A549 (cell line): ENCODE data around the gene ANKDD1A.

Experiments used
- CHD2 ChIP-seq: fragments of 150-350 bp; IDR thresholded peaks from 2 replicates; pipeline ENCODE4 v1.6.1; 2014; ENCODE audit warnings: low read length; ENCODE audit not compliant: partially characterized antibody
- EP300 ChIP-seq, 2 experiments: fragments of >200 bp; sonication (Bioruptor Twin); formaldehyde crosslinking; IDR thresholded peaks; 2 replicates in 1 of 2; 3 replicates in 1 of 2; pipeline ENCODE4 v1.6.1; 2016 to 2017
- KDM5A ChIP-seq: fragments of 200-600 bp; sonication (generic); IDR thresholded peaks from 2 replicates; pipeline ENCODE4 v1.6.1; 2016; ENCODE audit warnings: antibody characterized with exemption, mild to moderate bottlenecking
- PHF8 ChIP-seq: fragments of 200-600 bp; sonication (generic); IDR thresholded peaks from 2 replicates; pipeline ENCODE4 v1.6.1; 2016; ENCODE audit warnings: low read depth, mild to moderate bottlenecking, antibody characterized with exemption, moderate library complexity, borderline replicate concordance
- POLR2A ChIP-seq: IDR thresholded peaks from 2 replicates; pipeline ENCODE4 v1.6.1; 2012; ENCODE audit warnings: mild to moderate bottlenecking, low read length
- TF ChIP-seq, protein P1 (sequence below): fragments of >200 bp; sonication (Bioruptor Twin); formaldehyde crosslinking; IDR thresholded peaks from 3 replicates; pipeline ENCODE4 v1.5.1; 2016

DNA sequence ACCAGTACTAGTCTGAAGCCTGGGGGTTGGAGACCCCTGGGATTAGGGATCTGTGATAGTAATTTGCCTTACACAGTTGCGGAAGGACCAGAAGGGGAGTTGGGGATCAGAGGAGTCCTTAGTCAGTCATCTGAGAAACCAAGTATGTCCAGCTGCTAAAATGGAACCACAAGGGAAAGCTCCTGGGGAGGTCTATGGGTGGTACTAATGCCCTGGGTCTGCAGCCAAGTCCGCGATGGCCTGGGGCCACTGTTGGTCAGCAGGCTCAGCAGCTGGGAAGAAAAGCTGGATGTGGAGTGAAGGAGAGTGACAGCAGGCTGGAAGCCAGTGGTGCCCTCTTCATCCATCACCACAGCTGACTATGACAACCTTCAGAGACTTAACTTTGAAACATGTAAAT lies 2.2 kb upstream of the ANKDD1A start:
- TF ChIP-seq EP300 (IDR thresholded peaks at IDR 0.05) (no peak), PHF8 (no peak), KDM5A (no peak), CHD2 (no peak), POLR2A (no peak)
- TF ChIP-seq, protein P1, sequence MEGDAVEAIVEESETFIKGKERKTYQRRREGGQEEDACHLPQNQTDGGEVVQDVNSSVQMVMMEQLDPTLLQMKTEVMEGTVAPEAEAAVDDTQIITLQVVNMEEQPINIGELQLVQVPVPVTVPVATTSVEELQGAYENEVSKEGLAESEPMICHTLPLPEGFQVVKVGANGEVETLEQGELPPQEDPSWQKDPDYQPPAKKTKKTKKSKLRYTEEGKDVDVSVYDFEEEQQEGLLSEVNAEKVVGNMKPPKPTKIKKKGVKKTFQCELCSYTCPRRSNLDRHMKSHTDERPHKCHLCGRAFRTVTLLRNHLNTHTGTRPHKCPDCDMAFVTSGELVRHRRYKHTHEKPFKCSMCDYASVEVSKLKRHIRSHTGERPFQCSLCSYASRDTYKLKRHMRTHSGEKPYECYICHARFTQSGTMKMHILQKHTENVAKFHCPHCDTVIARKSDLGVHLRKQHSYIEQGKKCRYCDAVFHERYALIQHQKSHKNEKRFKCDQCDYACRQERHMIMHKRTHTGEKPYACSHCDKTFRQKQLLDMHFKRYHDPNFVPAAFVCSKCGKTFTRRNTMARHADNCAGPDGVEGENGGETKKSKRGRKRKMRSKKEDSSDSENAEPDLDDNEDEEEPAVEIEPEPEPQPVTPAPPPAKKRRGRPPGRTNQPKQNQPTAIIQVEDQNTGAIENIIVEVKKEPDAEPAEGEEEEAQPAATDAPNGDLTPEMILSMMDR, result no peak
